GM19372 (cell line): Measurements from ENCODE around the gene SRA1.
"Not testable (repeated sequence)": the region's sequence is repeated elsewhere in the genome, so short reads cannot be mapped to it uniquely, and the experiment has no call there.

ENCODE experiments used
- ATAC-seq: cut with Tn5 transposase; IDR thresholded peaks from one replicate; pipeline ENCODE4 v1.9.1; 2021; ENCODE audit warnings: mild to moderate bottlenecking, low read depth, moderate library complexity; ENCODE audit not compliant: unreplicated experiment

The SRA1 gene

DNA sequence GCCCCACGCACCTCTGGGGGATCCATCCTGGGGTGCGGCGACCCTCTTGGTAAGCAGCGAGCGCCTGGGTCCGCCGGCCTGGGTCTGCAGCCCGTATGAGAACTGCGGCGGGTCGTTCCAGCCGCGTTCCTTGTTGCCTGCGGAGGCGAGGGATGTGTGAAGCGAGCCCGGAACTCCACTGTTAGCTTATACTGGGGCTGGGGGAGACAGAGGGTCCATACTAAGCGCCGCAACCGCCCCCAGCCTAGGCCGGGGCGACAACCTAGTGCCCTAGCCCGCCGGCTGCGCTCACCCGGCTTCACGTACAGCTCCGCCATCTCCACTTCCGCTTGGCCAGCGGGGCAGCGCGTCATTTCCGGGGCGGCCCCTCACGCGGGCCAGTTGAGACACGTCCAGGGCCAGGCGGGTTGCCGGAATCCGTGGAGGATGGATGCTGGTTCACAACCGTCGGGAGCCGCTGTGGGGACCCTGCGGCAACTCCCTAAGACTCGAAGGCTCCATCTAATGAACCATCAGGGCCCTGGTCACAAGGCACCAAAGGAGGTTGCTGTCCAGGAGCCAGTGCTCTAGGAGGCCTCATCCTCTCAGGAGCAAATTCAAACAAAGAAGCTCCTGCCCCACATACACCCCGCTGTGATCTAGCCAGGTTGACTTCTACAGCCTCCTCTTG lies at the start of gene SRA1:
Gene SRA1, minus strand, starts transcription at position 338 of the 670 bp plus-strand sequence. Its CDS starts 21 bp downstream, at position 317.
- peak; percentile 97 for ATAC-seq

- ATAC-seq = no peak
Observed at GRCh38 chr5:140607031-140607430, 49.8 kb upstream of the SRA1 start.

GRCh38 chr5:140605879-140606278 lies 48.6 kb upstream of the SRA1 start:
- ATAC-seq = no peak

- ATAC-seq = no peak
Observed at GRCh38 chr5:140603734-140604133, 46.5 kb upstream of the SRA1 start.

GRCh38 chr5:140603446-140603698 lies 46.1 kb upstream of the SRA1 start:
- ATAC-seq = not testable (repeated sequence)

- ATAC-seq = no peak
Observed at GRCh38 chr5:140602147-140602546, 44.9 kb upstream of the SRA1 start.

DNA sequence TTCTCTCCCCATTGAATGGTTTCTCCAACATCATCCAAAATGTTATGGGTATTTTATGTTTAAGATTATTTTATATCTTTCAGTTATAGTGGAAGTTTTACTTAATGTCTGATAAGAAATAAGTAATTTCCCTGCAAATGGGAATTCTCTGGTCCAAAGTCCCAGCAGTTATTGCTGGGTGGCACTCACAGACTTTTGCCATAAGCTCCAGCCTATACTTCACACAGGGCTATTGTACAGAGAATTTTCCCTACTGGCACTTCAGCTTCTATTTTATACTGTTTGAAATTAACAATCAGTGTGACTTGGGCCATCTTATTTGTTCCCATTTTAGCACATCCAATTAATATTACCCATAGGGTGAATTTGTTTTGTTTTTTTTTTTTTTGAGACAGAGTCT lies 42.8 kb upstream of the SRA1 start:
- ATAC-seq = no peak

DNA sequence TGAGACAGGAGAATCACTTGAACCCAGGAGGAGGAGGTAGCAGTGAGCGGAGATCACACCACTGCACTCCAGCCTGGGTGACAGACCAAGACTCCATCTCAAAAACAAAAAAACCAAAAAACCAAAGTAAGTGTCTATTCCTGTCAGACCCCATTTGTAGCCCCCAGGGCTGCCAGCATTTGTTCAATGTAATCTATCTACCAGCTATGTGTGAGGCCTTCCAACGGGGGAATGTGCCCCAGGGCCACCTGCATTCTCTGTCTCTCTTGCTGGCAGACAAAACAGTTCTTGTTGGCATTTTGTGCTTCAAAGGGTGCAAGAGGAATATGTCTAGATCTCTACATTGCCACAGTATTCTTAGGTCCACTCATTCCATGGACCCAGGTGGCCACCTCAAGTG lies 41.6 kb upstream of the SRA1 start:
- ATAC-seq = no peak

GRCh38 chr5:140596321-140596741 lies 39.1 kb upstream of the SRA1 start:
- no peak for ATAC-seq

DNA sequence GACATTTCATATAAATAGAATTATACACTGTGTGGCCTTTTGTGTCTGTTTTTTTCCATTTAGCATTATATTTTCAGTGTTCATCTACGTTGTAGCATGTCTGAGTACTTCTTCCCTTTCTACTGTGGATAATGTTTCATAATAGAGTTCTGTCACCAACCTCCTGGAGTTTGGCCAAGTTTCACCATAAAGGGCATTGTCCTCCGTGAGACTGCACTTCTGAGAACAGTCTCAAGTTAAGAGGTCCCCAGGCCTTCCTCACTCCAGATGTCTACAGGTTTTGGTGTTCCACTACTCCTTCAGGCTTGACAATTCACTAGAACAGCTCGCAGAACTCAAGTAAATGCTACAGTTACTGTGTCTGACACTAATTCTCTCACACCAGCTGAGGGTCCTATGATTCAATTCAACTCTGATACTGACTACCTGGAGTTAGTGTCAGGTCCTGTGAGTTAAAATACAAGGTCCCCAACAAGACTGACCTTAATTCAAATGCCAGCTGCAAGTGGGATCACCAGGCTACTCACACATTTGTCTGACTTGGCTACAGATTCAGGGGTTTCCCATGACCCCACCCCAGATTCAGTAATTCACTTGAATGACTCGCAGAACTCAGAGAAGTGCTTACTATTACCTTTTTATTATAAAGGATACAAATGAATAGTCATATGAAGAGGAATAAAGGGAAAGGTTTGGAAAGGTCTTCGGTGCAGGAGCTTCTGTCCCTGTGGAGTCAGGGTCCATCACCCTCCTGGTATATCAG lies 38.4 kb upstream of the SRA1 start:
- ATAC-seq = no peak

GRCh38 chr5:140594169-140594568 lies 36.9 kb upstream of the SRA1 start:
- ATAC-seq = no peak

GRCh38 chr5:140593070-140593469 lies 35.8 kb upstream of the SRA1 start:
- not testable (repeated sequence) for ATAC-seq

DNA sequence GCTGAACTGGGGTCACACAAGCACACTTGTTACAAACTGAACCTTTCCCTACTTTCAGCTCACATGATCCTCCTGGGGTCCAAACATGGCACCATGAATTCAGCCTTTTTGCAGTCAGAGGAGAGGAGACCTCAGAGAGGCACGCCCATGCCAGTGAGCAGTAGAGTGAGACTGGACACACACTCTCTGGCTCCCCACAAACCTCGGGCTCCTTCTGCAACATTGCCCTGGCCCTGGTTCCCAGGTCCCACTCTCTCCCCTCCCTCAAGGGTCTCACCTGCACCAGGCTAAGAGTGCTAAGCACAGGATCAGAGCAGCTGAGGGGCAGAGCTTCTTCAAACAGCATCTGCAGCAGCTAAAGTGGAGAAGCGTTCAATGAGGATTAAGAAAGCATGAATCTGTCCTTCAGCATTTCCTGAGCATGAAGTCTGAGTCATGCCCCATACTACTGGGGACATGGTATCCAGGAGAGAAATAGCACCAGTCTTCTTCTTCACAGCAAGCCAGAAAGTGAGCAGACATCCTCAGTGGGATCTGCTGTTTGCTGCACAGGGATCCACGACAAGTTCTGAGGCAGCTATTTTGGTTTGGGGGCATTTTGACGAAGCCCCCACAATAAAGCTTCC lies 34.6 kb upstream of the SRA1 start:
- ATAC-seq = no peak

- ATAC-seq = no peak
Observed at GRCh38 chr5:140590861-140591260, 33.6 kb upstream of the SRA1 start.

DNA sequence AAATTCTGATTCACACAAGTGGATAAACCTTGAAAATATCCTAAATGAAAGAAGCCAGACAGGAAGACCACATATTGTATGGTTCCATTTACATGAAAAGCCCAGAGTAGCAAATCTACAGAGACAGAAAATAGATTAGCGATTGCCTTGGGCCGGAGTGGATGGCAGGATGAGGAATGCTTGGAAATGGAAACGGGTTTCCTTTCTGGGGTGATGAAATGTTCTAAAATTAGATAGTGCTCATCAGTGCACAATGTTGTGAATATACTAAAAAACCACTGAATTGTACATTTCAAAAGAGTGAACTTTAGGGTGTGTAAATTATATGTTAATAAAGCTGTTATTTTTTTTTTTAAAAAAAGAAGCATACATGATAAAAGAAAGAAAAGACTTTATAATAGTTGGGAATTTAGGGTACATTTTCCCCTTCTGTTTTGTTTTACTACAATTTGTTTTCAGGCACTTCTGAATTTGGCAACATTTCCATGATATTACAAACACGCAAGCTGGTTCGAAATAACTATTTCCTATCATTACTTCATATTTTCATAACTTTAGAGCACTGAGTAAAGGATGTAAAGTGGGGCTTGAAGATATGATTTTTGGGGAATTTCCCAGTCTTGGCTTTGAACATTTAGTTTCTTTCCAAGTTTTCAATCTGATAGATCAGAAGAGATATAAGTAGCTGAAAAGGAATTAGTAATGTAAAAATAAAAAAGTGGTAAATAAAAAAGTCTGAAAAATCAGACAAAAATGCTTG lies 31.2 kb upstream of the SRA1 start:
- no peak for ATAC-seq

- ATAC-seq = no peak
Observed at GRCh38 chr5:140587495-140587894, 30.2 kb upstream of the SRA1 start.

- not testable (repeated sequence) for ATAC-seq
Observed at GRCh38 chr5:140579188-140579747, 22.0 kb upstream of the SRA1 start.

DNA sequence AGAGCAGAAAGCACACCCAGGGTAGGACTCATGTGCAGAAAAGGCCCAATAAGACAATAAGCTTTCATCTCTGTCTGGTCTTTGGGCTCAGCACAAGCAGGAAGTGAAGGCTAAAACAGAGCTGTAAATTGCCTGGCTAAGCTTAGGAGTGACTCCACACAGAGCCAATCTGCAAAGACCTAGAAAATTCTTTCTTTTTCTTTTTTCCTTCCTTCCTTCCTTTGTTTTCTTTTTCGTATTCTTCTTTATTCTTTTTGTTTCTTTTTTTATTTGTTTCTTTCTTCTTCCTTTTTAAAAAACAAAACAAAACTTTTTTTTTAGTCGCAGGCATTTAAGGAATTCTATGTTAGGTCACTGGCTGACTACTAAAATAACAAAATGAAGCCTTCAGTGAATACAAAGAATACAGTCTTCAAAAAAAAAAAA lies 19.5 kb upstream of the SRA1 start:
- no peak for ATAC-seq

DNA sequence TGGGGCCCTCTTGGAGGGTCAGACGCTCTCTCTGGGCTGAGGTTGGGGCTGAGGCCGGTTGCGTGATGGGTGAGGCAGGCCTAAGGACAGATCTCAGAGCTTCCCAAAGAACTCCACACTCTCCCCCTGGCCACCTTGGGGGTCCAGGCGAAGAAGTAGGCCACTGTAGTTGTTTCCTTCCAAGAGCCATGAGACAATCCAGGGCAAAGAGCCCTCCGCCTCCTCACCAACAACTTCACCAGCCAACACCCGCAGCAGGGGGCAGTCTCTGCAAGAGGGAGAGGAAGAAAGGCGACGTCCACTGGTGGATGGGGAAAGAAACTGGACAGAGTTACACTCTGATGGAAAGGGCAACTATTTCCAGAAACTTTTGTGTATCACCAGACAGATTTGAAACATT lies 18.0 kb upstream of the SRA1 start:
- no peak for ATAC-seq

- no peak for ATAC-seq
Observed at GRCh38 chr5:140574165-140574564, 16.9 kb upstream of the SRA1 start.

DNA sequence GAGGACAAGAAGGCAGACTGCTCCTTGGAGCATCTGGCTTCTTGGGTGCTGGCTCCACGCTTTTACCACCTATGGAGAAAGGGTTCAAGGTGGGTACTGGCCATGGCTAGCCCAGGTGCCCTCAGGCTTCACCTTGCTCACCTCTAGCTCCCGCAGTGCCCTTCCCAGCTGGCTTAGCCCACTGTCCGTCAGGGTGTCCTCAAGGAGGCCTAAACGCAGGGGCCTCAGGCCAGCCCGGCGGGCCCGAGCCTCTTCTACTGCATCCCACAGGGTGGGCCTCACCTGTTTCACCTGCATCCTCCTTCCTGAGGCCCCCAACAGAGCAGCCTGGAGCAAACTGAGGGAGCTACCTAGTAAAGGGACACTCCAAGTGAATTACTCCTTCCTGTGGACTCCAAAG lies 16.4 kb upstream of the SRA1 start:
- no peak for ATAC-seq
